Measurements from ENCODE around the gene DROSHA.
"Not testable (repeated sequence)": the region's sequence is repeated elsewhere in the genome, so short reads cannot be mapped to it uniquely, and the experiment has no call there.

DROSHA gene

DNA sequence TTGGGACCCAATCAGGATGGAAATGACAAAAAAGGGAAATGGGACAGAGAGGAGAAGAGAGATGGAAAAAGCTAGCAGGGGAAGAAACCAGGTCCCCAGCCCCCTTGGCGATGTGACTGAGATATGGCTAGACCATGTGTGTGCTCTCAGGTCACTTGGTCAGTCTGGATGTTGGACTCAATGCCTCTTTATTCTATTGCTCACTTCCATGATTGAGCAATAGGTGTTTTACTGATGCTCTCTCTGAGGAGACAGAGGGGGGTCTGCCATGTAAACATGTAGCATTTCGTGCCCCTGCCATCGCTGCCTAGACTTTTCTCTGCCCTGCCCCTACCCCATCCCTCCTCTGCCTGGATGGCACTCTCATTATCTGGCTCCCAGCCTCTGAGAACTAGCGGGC is 150.6 kb downstream of the DROSHA start:
- DNase-seq (ENCODE audit: low read depth in 2 of 2, low spot score in 1 of 2): no peak

GRCh38 chr5:31380049-31380448 is 151.8 kb downstream of the DROSHA start:
- DNase-seq (ENCODE audit: low read depth in 2 of 2, low spot score in 1 of 2): no peak

DNA sequence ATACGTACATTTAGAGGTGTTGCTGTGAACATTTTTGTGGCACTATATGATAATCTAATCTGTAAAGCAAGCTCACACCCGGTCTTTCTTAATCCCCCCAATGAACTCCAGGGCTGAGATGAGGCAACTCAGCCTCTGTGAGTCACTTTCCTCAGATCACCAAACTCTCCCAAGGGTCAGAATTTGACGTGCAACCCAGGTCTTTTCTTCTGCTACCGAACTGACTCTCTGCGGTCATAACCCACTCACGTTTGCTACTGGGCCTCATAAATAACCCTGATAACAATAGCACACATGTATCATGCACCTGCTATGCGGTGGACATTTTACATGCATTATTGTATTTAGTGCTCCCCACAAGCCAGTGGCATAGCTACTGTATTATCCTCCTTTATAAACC is 153.1 kb downstream of the DROSHA start:
- DNase-seq (ENCODE audit: low read depth in 2 of 2, low spot score in 1 of 2): no peak

GRCh38 chr5:31378136-31378535 is 153.8 kb downstream of the DROSHA start:
- DNase-seq (ENCODE audit: low read depth in 2 of 2, low spot score in 1 of 2): no peak

- no peak for DNase-seq (ENCODE audit: low read depth in 2 of 2, low spot score in 1 of 2)
Measured at GRCh38 chr5:31377274-31377946, 154.5 kb downstream of the DROSHA start.

DNA sequence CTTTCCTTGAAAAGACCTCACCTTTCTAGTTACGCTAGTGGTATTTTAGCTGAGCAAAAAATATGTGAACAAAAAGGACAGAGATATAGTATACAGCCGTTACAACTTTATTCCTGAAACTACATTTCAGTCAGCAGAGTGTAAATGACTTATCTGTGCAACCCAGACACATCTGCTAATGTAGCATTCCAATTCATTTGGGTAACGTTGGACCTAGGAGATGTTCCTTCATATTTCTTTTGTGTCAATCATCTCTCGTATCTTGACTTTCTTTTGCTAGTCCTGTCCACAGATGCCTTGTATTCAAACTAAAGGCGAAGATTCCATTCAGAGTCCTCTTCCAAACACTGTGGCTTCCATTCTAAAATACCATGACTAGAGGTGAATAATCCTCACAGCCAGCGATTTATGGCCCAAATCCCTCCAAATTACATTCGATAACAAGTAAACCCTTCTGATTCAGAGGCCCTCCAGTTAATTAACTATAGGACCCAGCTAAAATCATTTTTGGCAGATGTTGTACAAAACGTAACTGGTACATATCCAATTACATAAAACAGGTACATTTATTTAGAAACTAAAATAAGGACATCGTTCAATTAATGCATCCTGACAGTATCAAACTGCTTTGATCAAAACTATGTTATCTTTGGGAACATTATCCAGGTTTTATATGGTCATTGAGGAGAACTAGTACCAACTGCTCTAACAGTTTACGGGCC is 155.7 kb downstream of the DROSHA start:
- no peak for DNase-seq (ENCODE audit: low read depth in 2 of 2, low spot score in 1 of 2)

DNA sequence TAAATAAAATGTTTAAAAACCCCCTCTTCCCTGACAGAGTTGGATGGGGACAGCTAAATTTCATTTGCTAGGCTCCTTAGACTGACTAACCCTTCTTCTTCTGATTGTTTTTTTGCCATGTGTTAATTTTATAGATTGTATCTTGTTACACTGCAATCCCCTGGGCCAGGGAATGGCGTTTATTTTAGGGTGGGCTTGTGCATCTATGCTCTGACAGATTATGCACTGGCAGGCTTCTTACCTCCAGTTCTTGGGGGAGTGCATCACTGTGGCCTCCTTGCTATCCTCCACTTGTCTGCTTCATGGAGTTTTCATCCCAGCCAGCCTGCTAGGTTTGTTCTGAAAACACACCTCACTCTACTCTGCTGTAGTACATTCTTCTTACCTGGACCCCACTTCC is 159.8 kb downstream of the DROSHA start:
- DNase-seq (ENCODE audit: low read depth in 2 of 2, low spot score in 1 of 2): no peak

DNA sequence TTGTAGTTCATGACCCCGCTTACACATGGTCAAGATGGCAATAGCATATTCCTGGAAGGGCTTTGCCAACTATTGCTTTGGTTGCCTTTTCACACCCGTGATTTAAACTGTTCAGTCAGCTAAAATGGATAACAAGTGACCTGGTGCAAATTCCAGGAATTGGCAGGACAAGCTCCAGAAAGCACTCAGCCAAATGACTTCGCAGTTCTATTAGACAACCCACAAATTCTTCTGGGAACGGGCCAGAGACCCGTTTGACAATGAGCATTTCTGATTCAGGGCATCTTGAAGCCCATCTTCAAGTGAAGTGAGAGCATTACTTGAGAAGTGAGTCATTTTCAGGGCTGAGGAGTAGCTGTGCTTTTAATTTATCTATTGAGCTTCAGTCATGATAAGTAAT is 165.0 kb downstream of the DROSHA start:
- no peak for DNase-seq (ENCODE audit: low read depth in 2 of 2, low spot score in 1 of 2)

- DNase-seq (ENCODE audit: low read depth in 2 of 2, low spot score in 1 of 2): no peak
Measured at GRCh38 chr5:31365776-31366175, 166.1 kb downstream of the DROSHA start.

DNA sequence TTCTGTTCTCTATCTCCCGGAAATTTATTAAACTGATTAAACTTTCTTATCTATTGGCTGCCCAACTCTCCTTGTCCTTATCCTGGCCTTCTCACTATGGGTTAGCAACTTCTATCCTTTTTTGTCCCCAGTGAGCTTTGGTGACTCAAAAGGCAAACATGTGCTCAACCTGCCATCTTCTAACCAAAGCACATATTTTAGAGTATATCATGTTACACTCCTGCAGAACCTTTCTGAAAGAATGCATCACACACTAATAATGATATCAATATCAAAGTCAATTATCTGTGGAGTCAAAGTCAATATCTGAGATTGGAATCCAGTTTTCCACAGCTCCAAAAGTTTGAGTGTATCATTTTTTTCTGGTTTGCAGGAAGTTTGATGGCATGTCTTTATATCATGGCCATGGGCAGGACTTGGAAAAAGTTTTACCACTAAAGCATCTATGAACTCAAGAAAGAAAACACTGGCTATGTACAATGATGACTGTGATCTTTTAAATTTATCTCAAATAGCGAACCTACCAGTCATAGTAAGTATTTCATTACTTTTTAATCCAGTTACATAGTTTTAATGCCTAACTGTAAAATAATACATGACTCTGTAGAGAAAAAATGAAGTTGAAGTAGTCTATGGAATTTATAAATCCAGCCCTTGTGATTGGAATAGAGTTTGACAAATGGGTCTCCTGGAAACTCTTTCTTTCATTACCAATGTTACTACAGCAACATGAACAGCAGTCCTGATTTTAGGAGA is 166.8 kb downstream of the DROSHA start:
- no peak for DNase-seq (ENCODE audit: low read depth in 2 of 2, low spot score in 1 of 2)

DNA sequence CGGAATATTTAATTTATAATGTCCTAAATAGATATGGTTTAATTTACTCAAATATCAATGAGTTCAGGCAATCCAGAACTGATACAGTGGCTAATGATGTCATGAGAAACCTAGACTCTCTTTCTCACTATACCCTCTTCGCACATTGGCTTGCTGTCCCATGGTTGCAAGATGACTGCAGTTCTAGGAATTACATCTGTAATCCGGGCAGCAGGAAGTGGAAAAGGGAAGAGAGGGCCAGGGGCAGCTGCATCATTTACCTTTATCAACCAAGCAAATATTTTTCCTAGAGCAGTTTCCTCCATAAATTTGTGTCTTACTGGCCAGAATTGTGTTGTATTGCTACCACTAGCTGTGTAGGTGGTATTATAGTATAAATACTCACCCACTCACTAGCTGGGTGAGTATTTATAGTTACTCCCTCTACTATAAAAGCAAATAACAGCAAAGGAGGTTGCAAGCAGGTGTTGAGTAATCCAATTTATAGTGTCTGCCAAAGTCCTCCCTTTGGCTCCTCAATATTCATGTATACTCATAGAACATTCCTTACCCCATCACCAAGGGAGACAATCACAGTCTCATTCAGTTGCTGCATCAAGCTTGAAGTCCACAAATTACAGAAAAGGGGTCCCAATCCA is 168.8 kb downstream of the DROSHA start:
- DNase-seq (ENCODE audit: low read depth in 2 of 2, low spot score in 1 of 2): no peak

GRCh38 chr5:31362529-31362900 is 169.4 kb downstream of the DROSHA start:
- no peak for DNase-seq (ENCODE audit: low read depth in 2 of 2, low spot score in 1 of 2)

DNA sequence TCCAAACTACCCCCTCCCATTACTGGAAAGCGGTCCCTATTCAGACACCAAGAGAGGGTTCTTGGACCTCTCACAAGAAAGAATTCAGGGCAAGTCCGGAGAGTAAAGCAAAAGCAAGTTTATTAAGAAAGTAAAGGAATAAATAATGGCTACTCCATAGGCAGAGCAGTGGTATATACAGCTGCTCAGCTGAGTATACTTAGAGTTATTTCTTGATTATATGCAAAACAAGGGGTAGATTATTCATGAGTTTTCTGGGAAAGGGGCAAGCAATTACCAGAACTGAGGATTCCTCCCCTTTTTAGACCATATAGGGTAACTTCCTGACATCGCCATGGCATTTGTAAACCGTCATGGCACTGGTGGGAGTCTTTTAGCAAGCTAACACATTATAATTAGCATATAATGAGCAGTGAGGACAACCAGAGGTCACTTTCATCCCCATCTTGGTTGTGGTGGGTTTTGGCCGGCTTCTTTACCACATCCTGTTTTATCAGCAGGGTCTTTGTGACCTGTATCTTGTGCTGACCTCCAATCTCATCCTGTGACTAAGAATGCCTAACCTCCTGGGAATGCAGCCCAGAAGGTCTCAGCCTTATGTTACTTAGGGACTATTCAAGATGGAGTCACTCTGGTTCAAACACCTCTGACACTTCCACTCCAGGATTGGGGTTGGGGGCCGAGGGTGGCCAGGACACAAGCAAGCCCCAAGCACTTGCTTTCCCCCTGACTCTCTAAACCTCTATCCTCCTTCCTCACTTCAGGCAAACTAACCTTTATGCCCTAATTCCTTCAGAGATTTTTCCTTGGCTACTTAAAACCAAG is 170.0 kb downstream of the DROSHA start:
- not testable (repeated sequence) for DNase-seq (ENCODE audit: low read depth in 2 of 2, low spot score in 1 of 2)

GRCh38 chr5:31361234-31361633 is 170.7 kb downstream of the DROSHA start:
- no peak for DNase-seq (ENCODE audit: low read depth in 2 of 2, low spot score in 1 of 2)

DNA sequence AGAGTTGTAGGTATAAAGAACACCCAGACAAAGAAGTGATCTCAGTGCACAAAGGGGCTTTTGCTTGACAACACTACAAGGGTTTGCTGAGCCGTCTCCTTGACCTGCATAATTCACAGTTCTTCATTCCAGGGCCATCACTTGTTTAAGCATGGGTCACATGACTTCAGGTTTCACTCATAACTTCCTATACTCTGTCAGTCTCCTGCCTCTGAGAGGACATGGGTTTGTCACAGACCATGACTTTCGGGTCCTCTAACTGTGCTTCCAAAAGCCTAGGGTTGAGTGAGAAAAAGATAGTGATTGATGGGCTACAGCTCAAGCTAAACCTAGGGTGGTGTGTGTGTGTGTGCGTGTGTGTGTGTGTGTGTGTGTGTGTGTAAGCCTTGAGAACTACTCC is 172.1 kb downstream of the DROSHA start:
- DNase-seq (ENCODE audit: low read depth in 2 of 2, low spot score in 1 of 2): no peak

- DNase-seq (ENCODE audit: low read depth in 2 of 2, low spot score in 1 of 2): no peak
Measured at GRCh38 chr5:31357038-31357437, 174.9 kb downstream of the DROSHA start.

GRCh38 chr5:31355337-31355736 is 176.6 kb downstream of the DROSHA start:
- no peak for DNase-seq (ENCODE audit: low read depth in 2 of 2, low spot score in 1 of 2)
